Left kidney (tissue), 2 donors: ENCODE data around the gene NGEF. TPM values are rescaled to one million over a fixed set of nuclear protein-coding genes. Genes with fewer than 3 reads are reported as not detected.

Experiments
- DNase-seq: peaks from one replicate; pipeline ENCODE4 v3.0.0-alpha.2; 2013
- polyA plus RNA-seq: library from polyadenylated mRNA; unstranded; fragments of 120-200 nt; gene quantifications from one replicate; pipeline ENCODE4 v1.2.1, GENCODE V29; 2013; ENCODE audit not compliant: insufficient read length

The NGEF gene
- polyA plus RNA-seq, 1 donor = 1.7 TPM

- DNase-seq = no peak
Observed at GRCh38 chr2:232833830-232834229, 179.2 kb downstream of the NGEF start.

GRCh38 chr2:232831496-232831895, 181.6 kb downstream of the NGEF start:
- DNase-seq = peak; percentile 7

- DNase-seq = no peak
Observed at GRCh38 chr2:232829988-232830387, 183.1 kb downstream of the NGEF start.

Other genes starting within 250 kb of the NGEF start
- 3.3 TPM for gene KCNJ13, start 236.7 kb downstream of the NGEF start, polyA plus RNA-seq
- gene SNORC, start 143.0 kb downstream of the NGEF start, polyA plus RNA-seq = 1.6 TPM
- not detected for gene NEU2, start 19.4 kb upstream of the NGEF start, polyA plus RNA-seq
- 6.6 TPM for gene INPP5D, start 47.1 kb upstream of the NGEF start, polyA plus RNA-seq
- gene ATG16L1, start 238.4 kb upstream of the NGEF start, polyA plus RNA-seq = 25.2 TPM